HG02623 (cell line): Measurements from ENCODE around the gene SBK2.

Experiments
- ATAC-seq: cut with Tn5 transposase; IDR thresholded peaks from one replicate; pipeline ENCODE4 v1.9.1; 2021; ENCODE audit warnings: moderate library complexity; ENCODE audit not compliant: unreplicated experiment

SBK2 gene

DNA sequence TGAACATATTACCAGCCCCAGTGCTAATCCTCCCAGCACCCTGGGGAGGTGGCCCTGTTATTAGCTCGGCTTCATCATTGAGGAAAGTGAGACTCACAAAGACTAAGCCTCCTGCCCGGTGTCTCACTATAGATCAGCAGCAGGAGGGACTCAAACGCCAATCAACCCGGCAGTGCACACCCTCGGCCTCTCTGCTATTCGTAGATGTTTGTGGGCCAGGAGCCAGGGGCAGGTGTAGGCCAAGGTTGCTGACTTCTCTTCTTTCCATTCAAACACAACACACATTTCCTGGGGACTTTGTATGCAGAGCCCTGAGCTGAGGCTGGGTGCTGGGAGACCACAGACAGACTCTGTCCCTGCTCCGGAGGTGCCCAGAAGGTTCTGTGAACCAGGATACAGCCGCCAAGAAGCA, 17.8 kb upstream of the SBK2 start:
- ATAC-seq = no peak

DNA sequence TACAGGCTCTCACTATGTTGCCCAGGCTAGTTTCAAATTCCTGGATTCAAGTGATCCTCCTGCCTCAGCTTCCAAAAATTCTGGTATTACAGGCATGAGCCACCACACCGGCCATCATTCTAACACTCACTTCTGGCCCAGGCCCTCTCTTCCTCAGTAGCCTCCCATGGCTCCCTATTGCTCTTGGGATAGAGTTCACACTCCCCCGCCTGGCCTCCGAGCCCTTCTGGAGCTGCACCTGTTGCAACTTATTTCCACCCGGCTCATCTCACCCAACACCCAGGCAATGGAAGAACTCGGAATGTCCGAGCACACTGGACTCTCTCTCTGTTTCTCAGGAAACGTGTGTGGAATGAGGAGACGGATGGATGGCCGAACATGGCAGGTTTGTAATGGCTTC, 17.4 kb upstream of the SBK2 start:
- ATAC-seq = no peak

DNA sequence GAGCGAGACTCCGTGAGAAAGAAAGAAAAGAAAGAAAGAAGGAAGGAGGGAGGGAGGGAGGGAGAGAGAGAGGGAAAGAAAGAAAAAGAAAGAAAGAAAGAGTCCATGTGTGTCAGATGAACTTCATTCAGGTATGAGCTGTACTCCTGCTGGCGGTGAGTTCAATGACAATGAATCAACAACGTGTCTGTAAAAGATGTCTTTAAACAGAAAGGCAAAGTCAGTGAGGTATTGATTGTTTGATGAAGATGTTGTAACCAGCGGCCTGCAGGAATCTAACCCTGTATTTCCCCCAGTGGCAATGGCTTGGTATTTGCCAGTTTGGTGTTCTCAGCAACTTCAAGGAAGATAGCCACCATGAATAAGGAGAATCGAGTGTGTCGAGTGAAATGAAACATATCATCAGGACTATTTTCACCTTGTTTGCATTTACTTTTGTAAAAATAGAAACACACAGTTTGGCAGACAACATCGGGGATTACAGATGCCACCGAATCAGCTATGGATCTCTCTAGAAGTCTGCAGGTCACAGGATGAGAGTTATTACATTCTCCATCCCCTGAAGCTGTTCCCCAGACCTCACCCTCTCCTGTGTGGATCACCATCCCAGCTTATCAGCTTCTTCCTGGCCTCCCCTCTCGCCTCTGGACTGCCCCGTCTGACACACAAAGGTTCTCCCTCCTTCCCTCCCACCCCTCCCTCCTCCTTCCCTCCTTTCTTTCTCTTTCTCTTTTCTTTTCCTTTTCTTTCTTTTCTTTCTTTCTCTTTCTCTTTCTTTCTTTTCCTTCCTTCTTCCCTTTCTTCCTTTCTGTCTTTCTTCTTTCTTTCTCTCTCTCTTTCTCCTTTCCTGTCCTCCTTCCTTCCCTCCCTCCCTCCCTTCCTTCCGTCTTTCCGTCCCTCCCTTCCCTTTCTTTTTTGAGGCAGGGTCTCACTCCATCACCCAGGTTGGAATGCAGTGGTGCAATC, 16.6 kb upstream of the SBK2 start:
- ATAC-seq = no peak

DNA sequence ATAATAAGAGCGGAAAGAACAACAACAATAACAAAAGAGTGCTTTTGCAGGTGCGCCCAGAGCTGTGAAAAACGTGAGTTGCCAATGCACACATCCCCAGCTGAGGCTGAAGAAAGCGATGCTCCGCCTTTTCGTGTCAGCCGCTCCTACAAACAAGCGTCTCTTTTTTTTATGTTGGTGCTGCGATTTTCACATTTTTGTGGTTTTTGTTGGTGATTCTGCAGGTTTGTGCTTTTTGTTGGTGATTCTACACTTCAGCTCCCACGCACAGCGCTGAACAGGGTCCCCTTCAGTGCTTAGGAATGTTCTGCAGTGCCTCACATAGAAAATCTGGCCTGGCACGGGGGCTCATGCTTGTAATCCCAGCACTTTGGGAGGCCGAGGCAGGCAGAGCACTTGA, 15.7 kb upstream of the SBK2 start:
- no peak for ATAC-seq

DNA sequence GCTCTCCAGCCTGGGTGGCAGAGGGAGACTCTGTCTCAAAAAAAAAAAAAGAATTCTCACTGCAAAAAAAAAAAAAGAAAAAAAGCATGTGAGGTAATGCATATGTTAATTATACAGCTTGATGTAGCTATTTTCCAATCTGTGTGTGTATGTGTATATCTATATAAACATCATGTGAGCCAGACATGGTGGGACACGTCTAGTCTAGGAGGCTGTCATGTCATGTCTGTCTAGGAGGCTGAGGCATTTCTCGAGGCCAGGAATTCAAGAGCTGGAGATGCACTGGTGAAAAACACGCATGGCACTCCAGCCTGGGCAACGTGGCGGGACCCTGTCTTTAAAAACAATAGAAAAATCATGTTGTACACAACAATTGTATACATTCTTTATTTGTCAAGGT, 15.3 kb upstream of the SBK2 start:
- no peak for ATAC-seq

DNA sequence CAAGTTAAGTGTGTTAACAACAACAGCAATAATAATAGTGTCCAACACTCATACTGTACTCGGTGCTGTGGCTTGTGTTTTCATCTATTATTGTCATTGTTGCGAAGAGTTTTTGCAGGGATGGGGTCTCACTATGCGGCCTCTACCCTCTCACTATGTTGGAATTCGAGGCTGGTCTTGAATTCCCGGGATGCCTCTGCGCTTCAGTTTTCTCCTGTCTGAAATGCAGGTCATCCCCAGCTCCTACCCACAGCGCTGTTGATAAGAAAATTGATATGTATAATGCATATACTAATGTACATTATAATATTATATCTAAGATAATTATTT, 13.4 kb upstream of the SBK2 start:
- no peak for ATAC-seq

DNA sequence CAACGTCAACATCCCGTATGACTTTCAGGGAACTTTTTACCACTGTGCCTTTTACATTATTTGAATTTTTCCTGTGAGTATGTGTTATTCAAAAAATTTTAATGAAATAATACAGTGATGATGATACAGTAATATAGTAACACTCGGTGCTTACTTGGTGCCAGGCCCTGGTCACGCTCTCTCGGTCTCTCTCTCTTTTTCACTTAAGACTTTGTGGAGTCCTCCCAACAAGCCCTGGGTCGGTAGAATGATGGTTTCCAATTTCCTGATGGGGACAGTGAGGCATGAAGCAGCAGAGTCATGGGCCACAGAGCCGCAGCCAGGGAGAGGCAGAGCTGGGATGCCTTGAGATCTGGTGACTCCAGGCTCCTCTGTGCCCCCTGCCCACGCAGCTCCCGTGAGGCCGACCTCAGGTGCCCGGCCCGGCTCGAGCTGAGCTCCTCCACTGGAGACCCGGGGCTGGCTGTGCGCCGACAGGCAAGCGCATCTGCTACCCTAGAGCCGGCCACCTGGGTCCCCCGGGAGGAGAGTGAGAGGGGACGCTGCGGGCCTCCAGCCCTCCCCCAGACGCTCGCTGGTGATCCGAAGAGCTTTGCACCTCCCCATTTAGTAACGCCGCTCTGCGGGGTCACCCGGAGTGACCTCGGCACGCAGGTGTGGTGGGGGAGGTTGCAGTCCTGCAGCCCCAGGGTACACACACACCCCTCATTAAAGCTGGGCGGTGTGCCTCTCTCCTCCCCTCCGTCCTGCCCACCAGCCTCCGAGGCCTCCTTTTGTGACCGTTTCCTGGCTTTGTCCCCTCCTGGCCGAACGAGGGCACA, 12.8 kb upstream of the SBK2 start:
- no peak for ATAC-seq

DNA sequence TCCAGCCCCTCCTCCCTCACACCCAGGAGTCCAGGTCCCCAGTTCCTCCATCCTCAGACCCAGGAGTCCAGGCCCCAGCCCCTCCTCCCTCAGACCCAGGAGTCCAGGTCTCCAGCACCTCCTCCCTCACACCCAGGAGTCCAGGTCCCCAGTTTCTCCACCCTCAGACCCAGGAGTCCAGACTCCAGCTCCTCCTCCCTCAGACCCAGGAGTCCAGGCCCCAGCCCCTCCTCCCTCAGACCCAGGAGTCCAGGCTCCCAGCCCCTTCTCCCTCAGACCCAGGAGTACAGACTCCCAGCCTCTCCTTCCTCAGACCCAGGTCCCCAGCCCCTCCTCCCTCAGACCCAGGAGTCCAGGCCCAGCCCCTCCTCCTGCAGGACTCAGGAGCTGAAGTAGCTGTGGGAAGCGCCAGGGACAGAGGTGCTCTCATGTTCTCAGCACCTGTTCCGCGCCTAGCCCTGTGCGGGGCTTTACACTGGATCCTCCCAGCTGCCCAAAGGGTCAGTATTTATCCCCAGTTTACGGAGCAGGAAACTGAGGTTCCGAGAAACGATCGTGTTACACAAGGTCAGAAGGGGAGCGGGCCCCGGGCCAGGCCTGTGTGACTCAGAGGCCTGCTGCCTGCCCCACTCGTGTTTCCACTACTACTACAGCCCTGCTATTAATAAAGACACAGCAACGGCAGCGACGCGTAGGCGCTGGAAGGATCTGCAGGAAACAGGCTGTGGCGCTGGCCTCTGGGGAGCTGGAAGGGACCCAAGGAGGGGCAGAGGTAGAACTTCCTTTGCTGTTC, 10.1 kb upstream of the SBK2 start:
- ATAC-seq = no peak

DNA sequence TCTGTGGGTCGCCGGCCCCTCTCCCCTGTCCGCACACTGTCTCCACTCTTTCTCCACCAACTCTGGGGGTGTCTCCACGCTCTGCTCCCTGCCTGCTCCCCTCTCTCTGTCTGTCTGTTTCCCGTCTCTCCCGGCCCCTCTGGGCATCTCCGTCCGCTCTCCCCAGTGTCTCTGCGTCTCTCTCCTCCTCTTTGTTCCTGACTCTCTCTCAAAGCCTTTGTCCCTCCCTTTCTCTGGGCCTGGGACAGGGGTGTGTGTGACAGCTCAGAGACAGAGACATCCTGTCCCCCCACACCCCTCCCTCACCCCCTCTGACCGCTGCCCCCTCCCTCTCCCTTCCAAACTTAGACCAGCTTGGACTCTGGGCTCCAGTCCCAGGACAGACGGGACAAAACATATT, 9.1 kb upstream of the SBK2 start:
- ATAC-seq = no peak

DNA sequence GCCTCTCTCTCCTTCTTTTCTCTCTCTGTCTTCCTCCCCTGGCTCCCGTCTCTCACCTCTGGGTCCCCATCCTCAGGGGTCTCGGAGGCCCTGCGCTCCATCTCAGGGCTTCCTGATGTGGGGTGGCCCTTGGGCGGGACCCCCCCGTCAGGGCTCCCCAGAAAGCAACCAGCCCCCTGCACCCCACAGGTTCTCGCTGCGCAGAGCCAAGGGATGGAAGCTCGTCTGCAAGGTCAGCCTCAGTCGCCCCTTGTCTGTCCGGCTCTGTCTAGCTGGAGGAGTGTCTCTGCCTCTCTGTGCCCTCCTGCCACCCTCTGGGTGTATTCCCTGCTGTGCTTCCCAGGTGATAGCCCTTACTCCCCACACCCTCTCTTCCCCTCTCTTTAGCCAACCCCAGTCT, 8.5 kb upstream of the SBK2 start, which contains the start of gene SBK3:
TSS of gene SBK3 (minus strand) at position 101 of the 400 bp plus-strand sequence. CDS start at position 101, 0 bp downstream.
- ATAC-seq = no peak

DNA sequence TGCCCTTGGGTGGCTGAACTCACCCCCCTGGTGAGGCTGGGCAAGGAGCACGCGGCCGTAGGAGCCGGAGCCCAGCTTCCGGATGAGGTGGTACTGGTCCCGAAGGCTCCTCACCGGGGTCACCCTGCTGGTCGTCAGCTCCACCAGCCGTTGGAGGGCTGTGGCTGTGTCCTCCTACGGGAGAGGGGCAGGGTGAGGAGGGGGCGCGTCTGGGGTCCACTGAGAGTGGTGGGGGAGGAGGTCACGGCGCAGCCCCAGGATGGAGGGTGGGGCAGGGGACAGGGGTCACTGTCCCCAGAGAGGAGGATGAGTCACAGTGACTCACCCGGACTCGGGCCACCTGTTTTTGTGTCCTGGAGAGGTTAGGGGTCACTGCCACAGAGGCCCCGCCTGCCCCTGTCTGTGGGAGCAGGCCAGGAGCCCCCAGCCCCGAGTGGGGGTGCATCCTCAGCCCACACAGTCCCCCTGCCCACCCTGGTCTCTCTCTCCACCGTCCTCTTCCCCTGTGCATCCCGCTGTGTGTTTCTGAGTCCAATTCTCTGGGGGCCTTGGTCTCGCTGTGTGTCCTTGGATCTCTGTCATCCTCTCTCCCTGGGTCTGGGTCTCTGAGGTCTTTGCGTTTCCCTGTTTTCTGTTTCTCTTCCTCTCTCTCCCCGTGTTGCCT, 8.0 kb upstream of the SBK2 start:
- ATAC-seq = no peak

DNA sequence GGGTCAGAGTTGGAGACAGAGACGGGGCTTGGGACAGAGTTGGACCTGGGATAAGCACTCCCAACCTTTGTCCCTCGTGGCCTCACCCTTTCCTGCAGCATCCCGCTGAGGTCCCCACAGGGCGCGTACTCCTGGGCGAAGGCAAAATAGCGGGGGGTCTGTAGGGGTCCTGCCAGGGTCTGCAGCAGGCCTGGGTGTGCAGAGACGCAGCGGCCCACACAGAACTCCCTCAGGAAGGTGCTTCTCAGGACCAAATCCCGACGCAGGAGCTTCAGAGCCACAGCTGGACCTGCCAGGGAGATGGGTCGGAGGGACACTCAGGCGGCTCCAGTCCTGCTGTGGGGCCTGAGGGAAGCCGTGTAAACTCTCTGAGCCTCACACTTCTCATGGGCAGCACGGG, 7.1 kb upstream of the SBK2 start:
- ATAC-seq = no peak

DNA sequence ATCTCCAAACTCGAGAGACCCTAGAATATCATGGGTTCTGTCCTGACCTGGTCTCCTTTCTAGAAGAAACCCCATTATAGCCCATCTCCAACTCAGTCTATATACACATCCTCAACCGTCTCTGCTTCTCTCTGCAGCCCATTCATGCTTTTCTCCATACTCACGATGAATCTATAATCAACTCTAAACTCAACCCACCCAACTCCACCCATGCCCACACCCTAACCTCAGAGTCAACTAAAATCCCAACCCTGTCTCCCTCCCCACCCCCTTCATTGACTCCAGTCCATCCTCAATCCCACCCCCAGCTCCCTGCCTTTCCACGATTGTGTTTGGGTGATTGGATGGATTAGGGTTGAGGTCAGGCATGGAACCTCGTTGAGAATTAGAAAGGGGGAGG, 6.6 kb upstream of the SBK2 start:
- no peak for ATAC-seq

DNA sequence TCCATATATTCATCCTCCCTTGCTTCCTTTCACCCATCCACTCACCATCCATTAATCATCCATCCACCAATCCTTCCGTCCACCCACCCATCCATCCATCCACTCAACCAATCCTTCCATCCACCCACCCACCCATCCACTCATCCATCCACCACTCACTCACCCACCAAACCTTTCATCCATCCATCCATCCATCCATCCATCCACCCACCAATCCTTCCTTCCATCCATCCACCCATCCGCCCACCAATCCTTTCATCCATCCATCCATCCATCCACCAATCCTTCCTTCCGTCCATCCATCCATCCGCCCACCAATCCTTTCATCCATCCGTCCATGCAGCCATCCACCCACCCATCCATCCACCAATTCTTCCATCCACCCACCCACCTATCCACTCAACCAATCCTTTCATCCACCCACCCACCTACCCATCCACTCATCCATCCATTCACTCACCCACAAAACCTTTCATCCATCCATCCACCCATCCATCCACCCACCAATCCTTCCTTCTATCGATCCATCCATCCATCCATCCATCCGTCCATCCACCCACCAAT, 5.4 kb upstream of the SBK2 start:
- ATAC-seq = no peak

DNA sequence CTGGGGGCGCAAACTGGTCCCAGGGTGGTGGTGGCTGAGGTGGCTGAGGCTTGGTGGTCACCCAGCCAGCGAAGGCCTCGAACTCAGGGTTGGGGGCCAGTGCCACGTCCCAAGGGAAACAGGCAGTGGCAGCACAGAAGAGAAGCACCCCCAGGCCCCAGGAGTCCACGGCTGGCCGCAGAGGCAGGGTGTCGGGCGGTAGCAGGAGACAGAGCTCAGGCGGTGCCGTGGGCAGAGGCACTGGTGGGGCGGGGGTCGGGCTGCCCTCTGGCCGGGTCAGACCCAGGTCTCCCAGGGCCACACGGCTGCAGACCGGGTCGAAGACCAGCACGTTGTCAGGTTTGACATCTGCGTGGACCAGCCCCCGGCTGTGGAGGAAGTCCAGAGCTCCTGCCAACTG, 4.2 kb upstream of the SBK2 start:
- ATAC-seq = no peak

DNA sequence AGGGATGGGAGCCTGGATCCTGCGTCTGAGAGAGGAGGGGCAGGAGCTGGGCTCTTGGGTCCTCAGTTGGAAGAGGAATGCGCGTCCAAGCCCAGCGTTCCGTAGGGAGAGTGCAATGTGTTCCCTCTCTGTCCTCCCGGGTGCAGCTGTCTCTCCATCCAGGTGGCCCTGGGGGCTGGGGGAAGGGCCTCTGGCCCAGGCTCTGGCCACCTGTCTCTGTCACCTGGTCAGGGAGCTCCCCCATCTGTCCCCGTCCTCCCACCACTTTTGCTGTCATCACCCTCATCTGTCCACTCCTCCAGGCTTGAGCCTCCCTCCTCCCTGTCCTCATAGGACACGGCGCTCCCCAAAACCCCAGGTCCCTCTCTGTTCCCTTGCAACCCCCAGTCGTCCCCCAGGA, 3.7 kb upstream of the SBK2 start:
- ATAC-seq = no peak

DNA sequence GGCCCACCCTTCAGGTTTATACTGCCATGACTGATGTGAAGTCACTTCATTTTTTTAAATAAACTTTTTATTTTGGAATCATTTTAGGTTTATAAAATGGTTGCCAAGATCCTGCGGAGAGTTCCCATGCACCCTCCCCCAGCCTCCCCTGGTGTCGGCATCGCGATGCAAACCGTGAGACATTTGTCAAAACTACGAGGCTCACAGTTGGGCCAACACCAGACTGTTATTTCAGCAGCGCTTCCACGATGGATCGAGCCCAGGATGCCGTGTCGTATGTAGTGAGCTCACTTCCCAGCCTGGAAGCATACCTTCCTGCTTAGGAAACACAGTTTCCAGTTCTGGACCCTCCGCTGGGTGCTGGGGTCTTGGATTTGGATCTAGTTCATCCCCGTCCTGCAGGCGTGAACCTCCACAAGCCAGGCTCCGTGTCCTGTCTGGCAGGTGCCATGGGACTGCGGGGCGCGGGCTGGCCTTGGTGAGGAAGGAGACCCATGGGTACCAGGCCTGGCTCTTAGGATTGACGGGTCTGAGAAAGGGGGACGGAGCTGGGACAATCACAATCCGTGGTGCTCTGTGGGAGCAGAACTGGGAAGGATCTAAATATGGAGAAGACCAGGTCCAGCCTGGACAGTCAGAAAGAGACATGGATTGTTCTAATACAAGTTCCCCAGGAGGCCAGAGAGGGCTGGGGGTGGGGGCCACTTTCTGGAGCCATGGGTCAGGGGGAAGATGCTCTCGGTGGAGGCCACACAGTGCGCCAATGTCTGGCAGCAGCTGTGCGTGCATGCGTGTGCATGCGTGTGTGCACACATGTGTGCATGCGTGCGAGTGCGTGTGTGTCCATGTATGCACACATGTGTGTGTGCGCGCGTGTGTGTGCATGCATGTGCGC, 2.4 kb upstream of the SBK2 start:
- ATAC-seq = no peak

DNA sequence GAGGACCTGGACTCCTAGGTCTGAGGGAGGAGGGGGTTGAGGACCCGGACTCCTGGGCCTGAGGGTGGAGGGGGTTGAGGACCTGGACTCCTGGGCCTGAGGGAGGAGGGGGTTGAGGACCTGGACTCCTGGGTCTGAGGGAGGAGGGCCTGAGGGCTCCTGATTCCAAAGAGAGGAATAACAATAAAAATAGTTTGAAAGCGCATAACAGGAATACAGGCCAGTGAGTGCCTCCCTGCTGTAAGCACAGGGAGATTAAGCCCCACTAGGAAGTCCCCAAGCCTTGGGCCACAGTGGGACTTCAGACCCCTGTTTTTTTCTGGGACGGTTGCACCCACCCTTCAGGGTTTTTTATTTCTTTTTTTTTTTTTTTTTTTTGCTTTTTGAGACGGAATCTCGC, 1.2 kb upstream of the SBK2 start:
- no peak for ATAC-seq

DNA sequence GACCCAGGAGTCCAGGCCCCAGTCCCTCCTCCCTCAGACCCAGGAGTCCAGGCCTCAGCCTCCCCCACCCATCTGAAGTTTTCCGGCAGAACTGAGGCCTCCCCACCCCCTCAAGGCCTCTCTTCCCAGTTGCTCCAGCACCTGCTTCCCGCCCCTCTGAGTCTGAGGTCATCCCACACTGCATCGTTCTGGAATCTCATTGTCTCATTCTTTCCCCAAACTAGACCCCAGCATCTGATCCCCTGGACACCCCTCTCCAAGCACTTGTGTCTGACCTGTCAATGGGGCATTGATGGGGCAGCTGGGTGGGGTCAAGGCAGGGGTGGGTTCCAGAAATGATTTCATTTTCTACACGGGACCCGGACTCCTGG, 793 bp upstream of the SBK2 start:
- ATAC-seq = no peak

DNA sequence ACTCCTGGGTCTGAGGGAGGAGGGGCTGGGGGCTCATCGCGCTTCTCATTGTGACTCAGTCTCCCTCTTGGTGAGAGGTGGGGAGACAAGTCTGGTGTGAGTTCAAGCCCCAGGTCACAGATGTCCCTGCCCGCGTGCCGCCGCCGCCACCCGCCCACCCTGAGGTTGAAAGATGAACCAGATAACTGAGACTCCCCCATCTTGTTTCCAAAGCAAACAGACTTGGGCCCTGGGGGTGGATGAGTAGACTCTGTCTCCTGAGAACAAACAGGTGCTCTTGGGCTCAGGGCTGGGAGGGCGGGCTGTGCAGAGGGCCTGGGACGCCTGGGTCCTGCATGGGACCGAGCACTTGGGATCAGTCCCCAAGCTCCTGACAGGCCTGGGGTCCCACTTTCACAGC, 567 bp downstream of the SBK2 start:
- ATAC-seq = no peak
